Hindlimb muscle (tissue), 1 donor: Measurements from ENCODE around the gene PTGFRN. TPM values are rescaled to one million over a fixed set of nuclear protein-coding genes. Genes with fewer than 3 reads are reported as not detected.
A peak's percentile ranks its signal among the peaks of the same experiment; 100 is the strongest.

ENCODE experiments used
- DNase-seq: peaks from one replicate; pipeline ENCODE4 v3.0.0-alpha.2; 2013
- polyA plus RNA-seq: library from polyadenylated mRNA; unstranded; fragments of 120-200 nt; gene quantifications from one replicate; pipeline ENCODE4 v1.2.1, GENCODE V29; 2013; ENCODE audit not compliant: insufficient read length

The PTGFRN gene
- polyA plus RNA-seq, 1 donor = 118 TPM

GRCh38 chr1:116889380-116889779, 20.3 kb upstream of the PTGFRN start:
- no peak for DNase-seq

GRCh38 chr1:116891396-116892079, 18.2 kb upstream of the PTGFRN start:
- DNase-seq = no peak

- no peak for DNase-seq
These were observed 14.6 kb upstream of the PTGFRN start for GRCh38 chr1:116895073-116895472.

GRCh38 chr1:116899529-116899928, 10.2 kb upstream of the PTGFRN start:
- DNase-seq = no peak

GRCh38 chr1:116900471-116901365, 9.0 kb upstream of the PTGFRN start:
- DNase-seq = no peak

- DNase-seq = no peak
These were observed 7.7 kb upstream of the PTGFRN start for GRCh38 chr1:116902027-116902426.

- no peak for DNase-seq
These were observed 6.9 kb upstream of the PTGFRN start for GRCh38 chr1:116902723-116903383.

GRCh38 chr1:116904791-116905320, 4.9 kb upstream of the PTGFRN start:
- no peak for DNase-seq

GRCh38 chr1:116906812-116907211, 2.9 kb upstream of the PTGFRN start:
- no peak for DNase-seq

GRCh38 chr1:116907351-116907750, 2.4 kb upstream of the PTGFRN start:
- DNase-seq = no peak

- no peak for DNase-seq
These were observed 1.4 kb upstream of the PTGFRN start for GRCh38 chr1:116908266-116908665.

- DNase-seq = no peak
These were observed 750 bp upstream of the PTGFRN start for GRCh38 chr1:116908820-116909511.

- peak; percentile 54 for DNase-seq
These were observed 867 bp downstream of the PTGFRN start for GRCh38 chr1:116910379-116911187.

- DNase-seq = no peak
These were observed 1.5 kb downstream of the PTGFRN start for GRCh38 chr1:116911188-116911553.

GRCh38 chr1:116911779-116912469, 2.2 kb downstream of the PTGFRN start:
- DNase-seq = no peak

GRCh38 chr1:116912846-116913245, 3.1 kb downstream of the PTGFRN start:
- DNase-seq = no peak

GRCh38 chr1:116913941-116914340, 4.2 kb downstream of the PTGFRN start:
- no peak for DNase-seq

- DNase-seq = no peak
These were observed 5.0 kb downstream of the PTGFRN start for GRCh38 chr1:116914667-116915066.

GRCh38 chr1:116915086-116915661, 5.5 kb downstream of the PTGFRN start:
- DNase-seq = no peak

- no peak for DNase-seq
These were observed 6.3 kb downstream of the PTGFRN start for GRCh38 chr1:116916002-116916401.
